GM21423 (cell line): ENCODE results near the gene ERFE.

ENCODE experiments used
- ATAC-seq: cut with Tn5 transposase; IDR thresholded peaks from one replicate; pipeline ENCODE4 v1.9.1; 2021; ENCODE audit warnings: mild to moderate bottlenecking, moderate library complexity; ENCODE audit not compliant: unreplicated experiment

The ERFE gene

DNA sequence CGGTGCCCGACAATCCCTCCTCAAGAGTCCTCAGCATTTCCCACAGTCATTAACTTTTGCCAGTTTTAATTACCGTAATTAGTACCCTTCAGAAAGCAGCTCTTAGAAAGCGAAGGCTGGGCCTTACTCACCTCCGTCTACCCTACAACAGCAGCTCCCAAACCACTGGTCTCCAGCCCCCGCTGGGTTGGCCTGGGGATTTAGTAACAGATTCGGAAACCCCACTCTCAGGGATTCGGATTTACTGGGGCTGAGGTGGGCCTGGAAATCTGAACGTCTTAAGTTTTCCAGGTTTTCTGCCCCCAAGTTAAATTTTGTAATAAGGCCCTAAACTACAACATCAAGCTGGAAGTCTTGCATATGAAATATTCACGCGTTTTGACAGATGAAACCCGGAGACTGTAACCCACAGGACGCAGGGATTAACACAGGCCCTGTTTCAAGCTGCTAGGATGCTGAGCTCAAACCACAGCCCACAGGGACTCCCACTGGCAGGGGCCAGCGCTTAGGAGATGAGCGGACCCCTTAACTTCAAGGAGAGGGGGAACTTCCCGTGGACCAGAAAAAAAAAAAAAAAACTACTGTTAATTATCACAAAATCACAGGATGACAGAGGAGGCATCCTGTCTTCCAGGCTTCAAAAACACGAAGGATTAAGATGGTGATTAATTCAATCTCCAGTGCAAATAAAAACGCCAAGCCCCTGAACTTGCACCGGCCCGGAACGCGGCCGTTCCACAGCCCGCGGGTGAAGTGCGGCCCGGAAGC, 43.7 kb downstream of the ERFE start:
- ATAC-seq: no peak

DNA sequence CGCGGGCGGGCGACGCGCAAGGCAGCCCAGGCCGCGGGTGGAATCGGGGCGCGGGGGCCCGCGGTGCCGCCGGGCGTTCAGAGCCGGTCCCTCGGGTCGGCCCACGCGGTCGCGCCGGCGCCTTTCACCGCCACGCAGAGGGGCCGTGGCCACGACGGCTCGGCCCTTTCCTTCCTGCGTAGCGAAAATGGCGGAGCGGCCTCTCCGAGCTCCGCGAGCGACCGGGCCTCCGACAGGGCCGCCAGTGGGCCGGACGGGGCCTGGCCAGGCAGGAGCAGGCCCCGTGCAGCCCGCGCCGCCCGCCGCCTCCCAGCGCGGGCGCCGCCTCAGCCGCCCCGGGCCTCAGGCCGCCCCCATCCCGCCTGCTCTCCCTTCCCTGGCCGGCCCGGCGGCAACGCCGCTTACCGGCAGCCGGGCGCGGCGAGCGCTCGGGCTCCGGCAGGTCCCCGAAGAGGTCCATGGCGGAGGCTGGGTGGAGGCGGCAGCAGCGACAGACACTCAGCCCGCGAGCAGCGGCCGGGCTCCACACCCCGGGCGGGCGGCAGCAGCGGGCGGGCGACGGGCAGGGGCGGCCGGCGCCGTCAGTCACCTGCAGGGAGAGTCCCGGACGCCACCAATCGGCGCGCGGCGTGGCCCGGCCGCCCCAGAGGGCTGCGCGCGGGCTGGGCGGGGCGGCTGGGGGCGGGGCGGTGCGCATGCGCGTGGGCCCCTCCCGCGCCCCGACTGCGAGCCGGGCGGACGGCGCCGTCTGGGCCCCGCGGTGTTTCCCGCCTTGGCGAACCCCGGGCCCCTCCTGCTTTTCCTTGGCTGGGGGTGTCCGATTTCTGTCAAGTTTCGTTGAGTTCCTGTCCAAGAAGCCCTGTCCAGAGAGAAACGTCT, 44.6 kb downstream of the ERFE start, which contains the start of gene ILKAP:
Gene ILKAP (minus strand): TSS at position 602 of the 879 bp plus-strand sequence. CDS start 142 bp downstream, at position 460.
- ATAC-seq: peak; percentile 96

DNA sequence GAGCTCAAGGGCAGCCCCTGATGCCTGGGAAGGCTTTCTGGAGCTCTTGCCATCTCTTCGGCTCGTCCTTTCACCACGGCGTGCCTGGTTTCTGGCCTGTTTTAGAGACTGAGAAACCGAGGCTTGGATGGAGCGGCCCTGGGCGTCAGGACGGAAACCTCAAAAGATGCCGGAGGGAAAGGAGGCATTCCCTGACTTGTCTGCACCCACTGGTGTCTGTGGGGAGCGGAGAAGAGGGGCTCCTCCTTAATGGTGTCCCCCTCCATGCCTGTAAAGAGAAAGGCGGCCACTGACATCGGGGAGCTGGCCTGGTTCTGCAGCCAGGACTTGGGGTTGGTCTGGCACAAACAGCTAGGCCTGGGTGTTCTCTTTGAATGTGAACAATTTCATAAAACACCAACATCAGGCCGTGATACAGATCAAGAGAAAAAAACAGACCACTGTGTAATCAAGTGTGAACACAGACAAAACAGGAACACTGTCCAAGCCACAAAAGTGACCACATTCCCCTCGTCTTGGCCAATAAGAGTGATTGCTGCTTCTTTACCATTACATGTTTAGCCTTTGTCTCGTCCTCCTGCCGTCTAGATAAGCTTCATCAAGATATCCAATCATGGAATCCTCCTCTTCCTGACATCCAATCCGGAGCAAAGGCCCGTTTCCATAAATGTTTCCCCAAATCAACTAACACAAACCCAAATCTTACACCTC, 45.4 kb downstream of the ERFE start:
- ATAC-seq: no peak

DNA sequence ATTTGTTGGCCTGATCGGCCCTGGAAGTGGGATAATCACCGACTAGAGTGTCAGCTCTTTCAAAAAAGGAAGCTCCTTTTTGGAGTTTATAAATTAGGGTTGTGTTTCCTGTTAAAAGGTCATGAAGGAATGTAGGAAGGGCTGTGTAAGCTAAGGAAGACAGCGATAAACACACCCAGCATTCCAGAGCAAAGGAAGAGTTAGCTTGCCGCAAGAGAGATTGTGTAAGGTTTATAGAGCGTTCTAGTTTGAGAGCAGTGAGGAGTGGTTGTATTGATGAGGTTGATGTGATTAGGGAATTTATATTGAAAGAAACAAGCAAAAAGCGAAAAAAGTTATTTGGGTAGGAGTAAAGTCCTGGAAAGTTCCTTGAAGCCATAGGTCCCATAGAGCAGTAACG, 48.2 kb downstream of the ERFE start:
- ATAC-seq: no peak

DNA sequence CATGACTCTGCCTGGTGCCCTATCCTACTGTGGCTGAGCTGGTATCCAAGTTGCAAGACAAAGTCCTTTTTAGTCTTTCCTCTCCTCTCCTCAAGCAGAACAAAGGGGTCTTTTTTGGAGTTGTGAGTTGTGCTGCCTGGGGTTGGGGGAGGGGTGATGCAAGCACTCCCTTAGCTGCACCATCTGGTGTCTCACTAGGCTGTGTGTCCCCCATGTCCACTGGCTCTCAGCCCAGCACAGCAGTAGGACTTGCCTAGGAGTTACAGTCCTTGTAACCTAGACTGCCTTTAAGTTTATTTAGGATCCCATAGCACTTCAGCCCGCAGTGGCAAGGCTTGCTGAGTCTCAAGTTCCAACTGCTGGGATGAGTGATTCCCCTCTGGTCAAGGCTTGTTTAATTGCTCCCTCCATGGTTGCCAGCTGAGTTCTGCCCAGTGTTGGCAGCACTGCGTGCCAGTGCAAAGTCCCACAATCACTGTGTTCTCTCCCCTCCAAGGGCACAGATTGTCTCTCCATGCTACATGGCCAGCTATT, 57.9 kb downstream of the ERFE start:
- ATAC-seq: no peak
